HG02571 (cell line): ENCODE measurements around the gene ARSB.
"Not testable (repeated sequence)": the region's sequence is repeated elsewhere in the genome, so short reads cannot be mapped to it uniquely, and the experiment has no call there.

Source experiments
- ATAC-seq: cut with Tn5 transposase; IDR thresholded peaks from one replicate; pipeline ENCODE4 v1.9.1; 2021; ENCODE audit warnings: mild to moderate bottlenecking, moderate library complexity; ENCODE audit not compliant: unreplicated experiment

Gene ARSB

GRCh38 chr5:78785454-78785853, 199.7 kb downstream of the ARSB start:
- no peak for ATAC-seq

GRCh38 chr5:78783434-78784130, 201.5 kb downstream of the ARSB start:
- ATAC-seq: no peak

GRCh38 chr5:78782728-78783127, 202.4 kb downstream of the ARSB start:
- no peak for ATAC-seq

GRCh38 chr5:78781611-78782286, 203.4 kb downstream of the ARSB start:
- ATAC-seq: no peak

- no peak for ATAC-seq
These were observed 205.1 kb downstream of the ARSB start for GRCh38 chr5:78779771-78780616.

GRCh38 chr5:78779262-78779661, 205.8 kb downstream of the ARSB start:
- no peak for ATAC-seq

GRCh38 chr5:78778538-78778937, 206.6 kb downstream of the ARSB start:
- ATAC-seq: no peak

- ATAC-seq: no peak
These were observed 207.2 kb downstream of the ARSB start for GRCh38 chr5:78777901-78778300.

GRCh38 chr5:78776637-78777036, 208.5 kb downstream of the ARSB start:
- ATAC-seq: no peak

- ATAC-seq: no peak
These were observed 211.5 kb downstream of the ARSB start for GRCh38 chr5:78773655-78774054.

GRCh38 chr5:78771260-78772205, 213.6 kb downstream of the ARSB start:
- no peak for ATAC-seq

- no peak for ATAC-seq
These were observed 216.2 kb downstream of the ARSB start for GRCh38 chr5:78768781-78769380.

GRCh38 chr5:78766412-78766762, 218.7 kb downstream of the ARSB start:
- no peak for ATAC-seq

- ATAC-seq: no peak
These were observed 219.2 kb downstream of the ARSB start for GRCh38 chr5:78765756-78766411.

- ATAC-seq: no peak
These were observed 220.0 kb downstream of the ARSB start for GRCh38 chr5:78765116-78765515.

- ATAC-seq: no peak
These were observed 221.4 kb downstream of the ARSB start for GRCh38 chr5:78763659-78764189.

- ATAC-seq: not testable (repeated sequence)
These were observed 222.4 kb downstream of the ARSB start for GRCh38 chr5:78762743-78763142.

GRCh38 chr5:78761840-78762239, 223.3 kb downstream of the ARSB start:
- ATAC-seq: no peak

- ATAC-seq: no peak
These were observed 224.3 kb downstream of the ARSB start for GRCh38 chr5:78760770-78761169.
